HG03064 (cell line): Measurements from ENCODE around the gene COL9A1.
"Not testable (repeated sequence)": the region's sequence is repeated elsewhere in the genome, so short reads cannot be mapped to it uniquely, and the experiment has no call there.

Experiments used
- ATAC-seq: cut with Tn5 transposase; IDR thresholded peaks from one replicate; pipeline ENCODE4 v1.9.1; 2021; ENCODE audit warnings: low read depth; ENCODE audit not compliant: unreplicated experiment

COL9A1 gene

GRCh38 chr6:70303034-70303525 lies at the start of gene COL9A1:
COL9A1 (minus strand) TSS chr6:70303084; CDS start chr6:70302924, 160 bp downstream.
- ATAC-seq, result no peak

GRCh38 chr6:70351461-70351860 lies 48.6 kb upstream of the COL9A1 start:
- ATAC-seq, result no peak

GRCh38 chr6:70345619-70346018 lies 42.7 kb upstream of the COL9A1 start:
- no peak for ATAC-seq

GRCh38 chr6:70343313-70343712 lies 40.4 kb upstream of the COL9A1 start:
- no peak for ATAC-seq

GRCh38 chr6:70339810-70340209 lies 36.9 kb upstream of the COL9A1 start:
- not testable (repeated sequence) for ATAC-seq

GRCh38 chr6:70338775-70339174 lies 35.9 kb upstream of the COL9A1 start:
- ATAC-seq, result no peak

DNA sequence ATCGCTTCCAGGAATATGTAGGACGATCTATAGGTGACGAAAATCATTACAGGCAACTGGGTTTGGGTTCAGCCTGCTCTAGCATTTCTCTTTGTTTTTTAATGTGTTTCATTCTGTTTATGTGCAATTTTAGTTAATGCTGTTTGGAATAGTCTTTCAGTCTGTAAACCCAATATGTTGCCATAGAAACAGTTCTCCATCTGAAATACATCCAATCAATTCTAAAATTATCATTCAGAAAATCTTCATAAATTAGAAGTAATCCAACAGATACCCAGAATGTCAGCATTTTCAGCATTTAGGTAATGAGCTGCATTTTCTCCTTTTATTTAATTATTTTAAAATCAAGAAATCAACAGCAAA lies 34.8 kb upstream of the COL9A1 start:
- no peak for ATAC-seq

GRCh38 chr6:70336996-70337742 lies 34.3 kb upstream of the COL9A1 start:
- ATAC-seq, result no peak

DNA sequence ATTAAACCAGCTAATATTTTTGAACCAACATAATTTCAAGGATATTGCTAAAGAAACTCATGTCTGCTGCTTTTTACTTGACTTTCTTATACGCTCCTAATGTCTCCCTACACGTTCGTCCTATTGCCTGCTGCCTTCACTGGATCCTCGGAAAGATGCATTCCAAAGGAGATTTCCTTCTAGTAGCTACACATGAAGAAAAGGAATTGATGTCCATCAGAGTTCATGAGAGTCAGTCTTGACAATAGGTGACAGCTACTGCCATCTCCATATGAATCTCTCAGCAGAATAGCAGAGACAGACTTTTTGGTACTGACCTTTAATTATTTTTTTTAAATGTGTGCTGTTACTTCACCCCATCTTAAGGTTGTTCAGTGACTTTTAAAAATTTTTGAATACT lies 24.2 kb upstream of the COL9A1 start:
- ATAC-seq, result no peak

- no peak for ATAC-seq
Observed at GRCh38 chr6:70325009-70325408, 22.1 kb upstream of the COL9A1 start.

DNA sequence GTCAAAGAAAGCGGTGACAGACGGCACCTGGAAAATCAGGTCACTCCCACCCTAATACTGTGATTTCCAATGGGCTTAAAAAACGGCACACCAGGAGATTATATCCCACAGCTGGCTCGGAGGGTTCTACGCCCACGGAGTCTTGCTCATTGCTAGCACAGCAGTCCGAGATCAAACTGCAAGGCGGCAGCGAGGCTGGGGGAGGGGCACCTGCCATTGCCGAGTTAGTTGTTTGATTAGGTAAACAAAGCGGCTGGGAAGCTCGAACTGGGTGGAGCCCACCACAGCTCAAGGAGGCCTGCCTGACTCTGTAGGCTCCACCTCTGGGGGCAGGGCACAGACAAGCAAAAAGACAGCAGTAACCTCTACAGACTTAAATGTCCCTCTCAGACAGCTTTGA lies 14.9 kb upstream of the COL9A1 start:
- not testable (repeated sequence) for ATAC-seq

GRCh38 chr6:70315079-70315751 lies 12.3 kb upstream of the COL9A1 start:
- no peak for ATAC-seq

GRCh38 chr6:70314296-70314695 lies 11.4 kb upstream of the COL9A1 start:
- no peak for ATAC-seq

GRCh38 chr6:70312165-70312745 lies 9.4 kb upstream of the COL9A1 start:
- no peak for ATAC-seq

DNA sequence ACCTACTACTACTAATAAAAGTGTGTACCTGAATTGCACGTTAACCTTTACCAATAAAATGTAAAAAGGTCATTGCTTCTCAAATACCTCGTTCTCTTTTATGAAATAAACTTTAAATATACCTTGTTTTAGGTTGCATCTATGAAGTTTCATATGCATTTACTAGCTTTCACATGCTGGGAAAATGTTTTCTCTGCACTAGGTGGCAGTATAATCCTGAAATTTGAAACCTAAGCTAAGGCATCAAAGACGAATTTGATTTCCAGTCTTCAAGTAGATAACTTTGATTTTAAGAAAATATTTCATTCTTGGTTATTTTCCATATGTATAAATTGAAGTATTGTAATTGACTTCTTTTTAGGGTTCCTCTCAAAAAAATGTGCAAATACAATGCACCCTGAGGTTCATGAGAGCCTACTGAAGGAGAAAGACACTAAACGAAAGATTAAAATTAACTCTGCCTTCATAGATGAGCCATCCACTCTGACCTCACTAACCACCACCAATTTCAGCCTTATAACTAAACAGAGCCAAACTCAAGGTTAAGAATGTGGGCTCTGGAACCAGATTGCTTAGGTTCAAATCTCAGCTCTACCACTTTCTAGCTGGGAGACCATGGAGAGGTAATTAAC lies 7.3 kb upstream of the COL9A1 start:
- ATAC-seq, result no peak

DNA sequence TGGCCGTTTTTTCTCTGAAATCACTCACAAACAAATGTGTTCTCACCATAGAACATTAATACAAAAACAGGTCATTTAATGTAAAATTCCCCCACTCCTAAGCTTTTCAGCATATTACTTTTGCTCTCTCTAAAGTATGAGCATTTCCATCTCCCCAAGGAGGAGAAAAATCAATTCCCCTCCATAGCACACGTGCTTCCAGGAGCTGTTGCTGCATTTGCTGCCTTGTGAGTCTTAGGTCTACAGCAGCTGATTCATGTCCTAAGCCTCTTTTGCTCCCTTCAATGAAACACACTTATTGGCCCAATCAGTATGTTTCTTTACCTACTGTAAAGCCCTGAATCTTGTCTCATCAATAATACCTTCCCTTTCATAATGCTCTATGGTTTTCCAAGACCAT lies 6.4 kb upstream of the COL9A1 start:
- ATAC-seq, result no peak

- not testable (repeated sequence) for ATAC-seq
Observed at GRCh38 chr6:70308142-70308541, 5.3 kb upstream of the COL9A1 start.

- ATAC-seq, result no peak
Observed at GRCh38 chr6:70307008-70307407, 4.1 kb upstream of the COL9A1 start.

DNA sequence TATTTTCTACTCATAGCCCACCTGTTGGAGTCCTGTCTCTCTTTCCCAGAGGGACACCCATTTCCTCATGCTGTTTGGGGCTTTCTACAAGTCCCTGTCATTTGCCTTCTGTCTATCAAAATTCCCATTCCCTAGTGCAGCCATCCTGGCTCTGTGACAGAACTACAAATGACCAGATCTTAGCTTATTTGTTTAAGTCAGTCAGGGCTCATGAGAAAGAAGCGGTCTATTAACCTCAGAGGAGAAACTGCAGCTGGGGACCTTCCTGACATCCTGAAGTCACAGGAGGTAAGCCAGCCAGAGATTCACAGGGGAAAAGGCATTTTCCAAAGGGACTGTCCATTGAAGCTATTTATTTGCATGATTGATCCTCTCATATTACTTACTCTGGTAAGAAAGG lies 1.7 kb upstream of the COL9A1 start:
- ATAC-seq, result no peak

DNA sequence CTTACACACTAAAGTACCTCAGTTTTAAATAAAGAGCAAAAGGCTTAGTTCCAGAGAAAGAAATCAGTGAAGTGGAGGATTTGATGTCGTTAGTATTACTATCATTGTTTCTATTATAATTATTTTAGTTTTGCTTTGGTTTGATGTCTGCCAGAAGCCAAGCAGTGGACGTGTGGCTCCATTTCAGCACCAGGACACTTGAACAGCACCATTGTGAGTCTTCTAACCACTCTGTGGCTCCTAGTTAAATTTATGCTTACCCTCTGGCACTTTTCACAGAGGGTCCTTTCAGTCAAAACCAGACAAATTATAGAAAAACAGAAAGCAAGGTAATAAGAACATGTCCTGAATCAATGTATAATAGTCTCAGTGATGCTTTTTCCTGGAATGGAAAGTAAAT lies 3.4 kb downstream of the COL9A1 start:
- no peak for ATAC-seq

- ATAC-seq, result no peak
Observed at GRCh38 chr6:70298068-70298467, 4.8 kb downstream of the COL9A1 start.
